ENCODE results near the gene JMJD8. TPM values are rescaled to one million over a fixed set of nuclear protein-coding genes. Genes with fewer than 3 reads are reported as not detected.

JMJD8 gene
- total and polyA plus RNA-seq, 2 donors (not counting 1 experiment from before 2014, with no cell fraction given): 23.8 to 31.5 TPM

DNA sequence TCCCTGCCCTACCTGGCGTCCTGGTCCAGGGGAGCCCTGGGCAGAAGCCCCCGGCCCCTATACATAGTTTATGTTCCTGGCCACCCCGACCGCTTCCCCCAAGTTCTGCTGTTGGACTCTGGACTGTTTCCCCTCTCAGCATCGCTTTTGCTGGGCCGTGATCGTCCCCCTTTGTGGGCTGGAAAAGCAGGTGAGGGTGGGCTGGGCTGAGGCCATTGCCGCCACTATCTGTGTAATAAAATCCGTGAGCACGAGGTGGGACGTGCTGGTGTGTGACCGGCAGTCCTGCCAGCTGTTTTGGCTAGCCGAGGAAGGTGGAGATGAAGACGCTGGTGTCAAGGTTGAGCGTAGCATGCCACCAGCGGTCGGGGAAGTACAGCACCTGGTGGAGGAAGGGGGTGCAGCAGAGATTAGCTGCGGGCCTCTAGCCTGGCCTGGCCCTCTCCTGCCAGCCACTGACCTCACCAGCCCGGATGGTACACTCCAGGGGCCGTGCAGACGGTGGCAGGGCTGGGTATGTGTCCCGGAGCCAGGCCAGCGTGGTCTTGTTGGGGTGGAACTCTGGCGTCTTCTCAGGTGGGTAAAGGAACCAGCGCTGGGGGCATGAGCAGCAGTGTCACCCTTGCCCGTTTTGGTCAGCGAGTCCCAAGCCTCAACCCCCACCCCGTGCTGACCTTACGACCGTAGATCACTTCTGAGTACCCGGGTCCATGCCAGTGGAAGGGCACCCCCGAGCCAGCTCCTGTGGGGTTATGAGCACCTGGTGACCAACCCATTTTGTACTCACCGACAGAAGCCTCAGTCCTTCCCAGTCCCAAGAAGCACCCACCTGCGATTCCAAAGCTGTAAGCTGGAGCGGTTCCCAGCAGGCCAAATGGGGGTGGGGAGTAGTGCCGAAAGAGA lies 1.4 kb downstream of the JMJD8 start:
- Histone ChIP-seq H3K9me3 (ENCODE audit: control insufficient read depth, insufficient read depth, low read depth, low read length) (no peaks in the 10 kb centered on the region), H4K20me1 (ENCODE audit: control insufficient read depth, extremely low read depth, insufficient read depth, low read length) (no peaks in the 10 kb centered on the region), H2AFZ (ENCODE audit: low read length) (no peak overlapping the region), H3K4me1 (ENCODE audit: control insufficient read depth, extremely low read depth, insufficient read depth, low read length) (peaks cover 18% of the 10 kb centered on the region), H3K4me2 (ENCODE audit: extremely low read depth, insufficient read depth, low read length) (peak overlapping the region; percentile 62), H3K4me3 (replicated peaks in 1 of 4; ENCODE audit: control extremely low read depth in 1 of 4, insufficient read depth in 1 of 4, low read depth in 3 of 4, low read length in 4 of 4) (peak overlapping the region in 3 of 4 experiments; percentile 11 to 85 (median 58)), H3K27ac (ENCODE audit: insufficient read depth, low read length) (no peak overlapping the region), H3K79me2 (ENCODE audit: control insufficient read depth, insufficient read depth, low read length) (peaks cover 31% of the 10 kb centered on the region), H3K9ac (ENCODE audit: insufficient read depth, low read length) (no peak overlapping the region), H3K27me3 (ENCODE audit: control insufficient read depth, insufficient read depth, low read length) (no peaks in the 10 kb centered on the region), H3K36me3 (ENCODE audit: control insufficient read depth, insufficient read depth, low read length) (peaks cover 37% of the 10 kb centered on the region)
- TF ChIP-seq, protein P1, sequence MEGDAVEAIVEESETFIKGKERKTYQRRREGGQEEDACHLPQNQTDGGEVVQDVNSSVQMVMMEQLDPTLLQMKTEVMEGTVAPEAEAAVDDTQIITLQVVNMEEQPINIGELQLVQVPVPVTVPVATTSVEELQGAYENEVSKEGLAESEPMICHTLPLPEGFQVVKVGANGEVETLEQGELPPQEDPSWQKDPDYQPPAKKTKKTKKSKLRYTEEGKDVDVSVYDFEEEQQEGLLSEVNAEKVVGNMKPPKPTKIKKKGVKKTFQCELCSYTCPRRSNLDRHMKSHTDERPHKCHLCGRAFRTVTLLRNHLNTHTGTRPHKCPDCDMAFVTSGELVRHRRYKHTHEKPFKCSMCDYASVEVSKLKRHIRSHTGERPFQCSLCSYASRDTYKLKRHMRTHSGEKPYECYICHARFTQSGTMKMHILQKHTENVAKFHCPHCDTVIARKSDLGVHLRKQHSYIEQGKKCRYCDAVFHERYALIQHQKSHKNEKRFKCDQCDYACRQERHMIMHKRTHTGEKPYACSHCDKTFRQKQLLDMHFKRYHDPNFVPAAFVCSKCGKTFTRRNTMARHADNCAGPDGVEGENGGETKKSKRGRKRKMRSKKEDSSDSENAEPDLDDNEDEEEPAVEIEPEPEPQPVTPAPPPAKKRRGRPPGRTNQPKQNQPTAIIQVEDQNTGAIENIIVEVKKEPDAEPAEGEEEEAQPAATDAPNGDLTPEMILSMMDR (conservative IDR thresholded peaks at IDR 0.05 in 1 of 2, IDR thresholded peaks at IDR 0.05 in 1 of 2; ENCODE audit: low read depth in 1 of 2, low read length in 2 of 2): no peak
- no peak for TF ChIP-seq EZH2 (IDR thresholded peaks at IDR 0.05; ENCODE audit: low read length, missing control alignments)
- DNase-seq (ENCODE audit: low read depth in 2 of 2): no peak

DNA sequence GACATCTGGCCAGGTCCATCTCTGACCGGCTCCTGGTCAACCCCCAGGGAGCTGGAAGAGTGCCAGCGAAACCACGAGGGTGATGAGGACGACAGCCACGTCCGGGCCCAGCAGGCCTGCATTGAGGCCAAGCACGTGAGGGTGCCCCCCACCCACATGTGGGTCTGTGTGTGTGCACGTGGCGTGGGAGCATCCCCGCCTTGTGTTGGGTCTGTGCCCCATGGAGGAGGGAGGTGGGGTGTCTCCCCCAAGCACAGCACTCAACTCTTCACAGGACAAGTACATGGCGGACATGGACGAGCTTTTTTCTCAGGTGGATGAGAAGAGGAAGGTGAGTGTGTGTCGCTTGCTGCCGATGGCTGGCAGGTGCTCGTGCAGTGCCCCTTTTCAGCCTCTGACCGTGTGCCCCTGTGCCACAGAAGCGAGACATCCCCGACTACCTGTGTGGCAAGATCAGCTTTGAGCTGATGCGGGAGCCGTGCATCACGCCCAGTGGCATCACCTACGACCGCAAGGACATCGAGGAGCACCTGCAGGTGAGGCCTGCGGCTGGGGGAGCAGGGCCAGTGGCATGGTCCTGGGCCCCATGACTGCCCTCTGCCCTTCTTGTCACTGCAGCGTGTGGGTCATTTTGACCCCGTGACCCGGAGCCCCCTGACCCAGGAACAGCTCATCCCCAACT lies 2.2 kb downstream of the JMJD8 start:
- TF ChIP-seq EZH2 (IDR thresholded peaks at IDR 0.05; ENCODE audit: low read length, missing control alignments): no peak
- TF ChIP-seq, protein P1 (conservative IDR thresholded peaks at IDR 0.05 in 1 of 2, IDR thresholded peaks at IDR 0.05 in 1 of 2; ENCODE audit: low read depth in 1 of 2, low read length in 2 of 2): no peak
- Histone ChIP-seq H3K27me3 (ENCODE audit: control insufficient read depth, insufficient read depth, low read length) (no peaks in the 10 kb centered on the region), H3K4me2 (ENCODE audit: extremely low read depth, insufficient read depth, low read length) (peak overlapping the region; percentile 99), H3K36me3 (ENCODE audit: control insufficient read depth, insufficient read depth, low read length) (peaks cover 31% of the 10 kb centered on the region), H3K9ac (ENCODE audit: insufficient read depth, low read length) (no peak overlapping the region), H3K9me3 (ENCODE audit: control insufficient read depth, insufficient read depth, low read depth, low read length) (no peaks in the 10 kb centered on the region), H3K27ac (ENCODE audit: insufficient read depth, low read length) (no peak overlapping the region), H3K4me3 (replicated peaks in 1 of 4; ENCODE audit: control extremely low read depth in 1 of 4, insufficient read depth in 1 of 4, low read depth in 3 of 4, low read length in 4 of 4) (peak overlapping the region; percentile 72 to 88 (median 85)), H3K79me2 (ENCODE audit: control insufficient read depth, insufficient read depth, low read length) (peaks cover 31% of the 10 kb centered on the region), H2AFZ (ENCODE audit: low read length) (no peak overlapping the region), H3K4me1 (ENCODE audit: control insufficient read depth, extremely low read depth, insufficient read depth, low read length) (peaks cover 18% of the 10 kb centered on the region), H4K20me1 (ENCODE audit: control insufficient read depth, extremely low read depth, insufficient read depth, low read length) (no peaks in the 10 kb centered on the region)
- DNase-seq (ENCODE audit: low read depth in 2 of 2): peak; percentile 32 to 35
